ENCODE results near the gene MXD4. TPM values are rescaled to one million over a fixed set of nuclear protein-coding genes. Genes with fewer than 3 reads are reported as not detected.

Gene MXD4
- total RNA-seq, 4 donors from 2014 or later: 33.3 to 62.6 (median 47.6) TPM

DNA sequence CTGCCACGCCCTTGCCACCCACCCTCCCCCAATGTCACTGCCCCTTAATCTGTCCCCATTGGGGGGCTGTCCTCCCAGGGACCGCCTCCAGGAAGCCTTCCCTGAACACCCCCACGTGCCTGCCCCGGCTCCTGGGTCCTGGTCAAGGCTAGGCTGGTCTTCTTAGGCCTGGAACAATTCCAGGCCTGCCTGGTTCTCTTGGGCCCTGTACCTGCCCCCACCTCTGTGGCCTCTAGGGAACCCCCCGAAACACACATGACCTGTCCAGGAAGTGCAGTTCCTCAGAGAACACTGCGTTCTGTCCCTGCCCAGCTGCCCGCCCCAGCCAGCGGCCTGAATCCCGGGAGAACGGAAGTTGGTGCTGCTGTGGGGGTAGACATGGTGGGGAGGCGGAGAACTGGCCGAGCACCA lies 5.1 kb downstream of the MXD4 start:
- intact Hi-C loops (cut with DNase I; ENCODE audit: low total_unique reads): no loop called here
- TF ChIP-seq, protein P1, sequence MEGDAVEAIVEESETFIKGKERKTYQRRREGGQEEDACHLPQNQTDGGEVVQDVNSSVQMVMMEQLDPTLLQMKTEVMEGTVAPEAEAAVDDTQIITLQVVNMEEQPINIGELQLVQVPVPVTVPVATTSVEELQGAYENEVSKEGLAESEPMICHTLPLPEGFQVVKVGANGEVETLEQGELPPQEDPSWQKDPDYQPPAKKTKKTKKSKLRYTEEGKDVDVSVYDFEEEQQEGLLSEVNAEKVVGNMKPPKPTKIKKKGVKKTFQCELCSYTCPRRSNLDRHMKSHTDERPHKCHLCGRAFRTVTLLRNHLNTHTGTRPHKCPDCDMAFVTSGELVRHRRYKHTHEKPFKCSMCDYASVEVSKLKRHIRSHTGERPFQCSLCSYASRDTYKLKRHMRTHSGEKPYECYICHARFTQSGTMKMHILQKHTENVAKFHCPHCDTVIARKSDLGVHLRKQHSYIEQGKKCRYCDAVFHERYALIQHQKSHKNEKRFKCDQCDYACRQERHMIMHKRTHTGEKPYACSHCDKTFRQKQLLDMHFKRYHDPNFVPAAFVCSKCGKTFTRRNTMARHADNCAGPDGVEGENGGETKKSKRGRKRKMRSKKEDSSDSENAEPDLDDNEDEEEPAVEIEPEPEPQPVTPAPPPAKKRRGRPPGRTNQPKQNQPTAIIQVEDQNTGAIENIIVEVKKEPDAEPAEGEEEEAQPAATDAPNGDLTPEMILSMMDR (IDR thresholded peaks at IDR 0.05): no peak
- TF ChIP-seq POLR2A (IDR thresholded peaks at IDR 0.05): no peak
- peak; percentile 37 to 88 for DNase-seq (ENCODE audit: low spot score in 2 of 2)
- H3K4me3 ChIP-seq (ENCODE audit: low read depth, poor library complexity, severe bottlenecking): no peak overlapping the region
- 63 to 67% methylated on average over 12 of the region's 12 CpGs for WGBS, 2 donors

DNA sequence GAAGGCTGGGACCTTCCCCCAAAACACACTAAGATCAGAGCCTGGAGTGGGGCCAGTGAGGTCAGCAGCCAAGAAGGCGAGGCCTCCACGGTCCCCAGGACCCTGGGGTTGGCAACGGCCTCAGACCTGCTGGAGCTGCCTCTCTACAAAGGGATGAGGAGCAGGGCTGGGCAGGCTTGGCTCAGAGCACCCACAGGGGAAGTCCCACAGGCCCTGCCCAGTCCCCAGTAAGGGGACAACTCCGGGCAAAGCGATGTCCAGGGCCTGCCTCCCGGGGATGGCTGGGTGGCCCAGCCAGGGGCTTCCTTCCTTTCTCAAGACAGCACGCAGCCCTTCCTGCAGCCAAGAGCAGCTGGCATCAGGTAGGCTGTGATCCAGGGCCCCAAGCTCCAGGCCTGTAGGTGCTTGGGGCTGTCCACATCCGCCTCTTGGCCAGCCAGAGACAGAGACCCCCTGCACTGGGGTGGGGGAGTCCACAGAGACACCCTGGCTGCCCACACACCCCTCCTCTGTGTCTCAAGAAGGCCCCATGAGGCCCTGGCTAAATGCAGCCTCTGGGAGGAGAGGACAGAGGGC lies 5.7 kb downstream of the MXD4 start:
- no peak overlapping the region for H3K4me3 ChIP-seq (ENCODE audit: low read depth, poor library complexity, severe bottlenecking)
- TF ChIP-seq, protein P1 (IDR thresholded peaks at IDR 0.05): no peak
- no peak for TF ChIP-seq POLR2A (IDR thresholded peaks at IDR 0.05)
- DNase-seq (ENCODE audit: low spot score in 2 of 2): peak; percentile 21 to 89
- intact Hi-C loops (cut with DNase I; ENCODE audit: low total_unique reads): no loop called here
- WGBS, 2 donors: 20 to 42% methylated on average over 2 to 8 of the region's 8 CpGs

DNA sequence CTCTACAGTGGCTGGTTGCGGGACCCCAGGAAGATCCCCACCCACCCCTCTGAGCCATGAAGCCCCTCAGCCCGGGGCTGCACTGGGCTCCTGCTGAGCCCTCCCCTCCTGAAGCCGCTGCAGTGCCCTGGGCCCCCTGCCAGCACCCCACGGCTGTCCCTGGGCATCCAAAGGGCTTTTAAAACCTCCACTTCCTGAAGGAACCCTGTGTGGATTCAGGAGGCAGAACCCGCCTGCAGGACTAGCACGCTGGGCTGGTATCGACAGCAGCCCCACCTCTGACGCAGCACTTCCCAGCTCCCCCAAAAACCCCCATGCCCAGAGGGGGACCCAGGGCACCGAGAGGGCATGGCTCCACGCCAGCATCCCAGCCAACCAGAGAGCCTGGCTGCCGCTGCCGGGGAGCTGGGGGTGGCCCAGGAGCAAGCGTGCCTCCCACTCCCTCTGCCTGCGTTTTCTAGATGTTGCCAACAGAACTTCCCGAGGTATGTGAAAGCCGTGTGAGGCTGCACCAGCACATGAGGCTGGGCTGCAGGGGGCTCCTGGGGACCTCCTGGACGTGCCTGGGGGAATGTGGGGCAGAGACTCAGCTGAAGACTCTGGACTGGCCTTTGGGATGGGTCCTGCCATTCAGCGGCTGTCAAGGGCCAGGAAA lies 6.3 kb downstream of the MXD4 start:
- intact Hi-C loops (cut with DNase I; ENCODE audit: low total_unique reads): no loop called here
- peak; percentile 15 to 87 for DNase-seq (ENCODE audit: low spot score in 2 of 2)
- 32 to 35% methylated on average over 10 to 16 of the region's 18 CpGs for WGBS, 2 donors
- no peak overlapping the region for H3K4me3 ChIP-seq (ENCODE audit: low read depth, poor library complexity, severe bottlenecking)
- TF ChIP-seq POLR2A (IDR thresholded peaks at IDR 0.05): no peak
- TF ChIP-seq, protein P1 (IDR thresholded peaks at IDR 0.05): no peak

DNA sequence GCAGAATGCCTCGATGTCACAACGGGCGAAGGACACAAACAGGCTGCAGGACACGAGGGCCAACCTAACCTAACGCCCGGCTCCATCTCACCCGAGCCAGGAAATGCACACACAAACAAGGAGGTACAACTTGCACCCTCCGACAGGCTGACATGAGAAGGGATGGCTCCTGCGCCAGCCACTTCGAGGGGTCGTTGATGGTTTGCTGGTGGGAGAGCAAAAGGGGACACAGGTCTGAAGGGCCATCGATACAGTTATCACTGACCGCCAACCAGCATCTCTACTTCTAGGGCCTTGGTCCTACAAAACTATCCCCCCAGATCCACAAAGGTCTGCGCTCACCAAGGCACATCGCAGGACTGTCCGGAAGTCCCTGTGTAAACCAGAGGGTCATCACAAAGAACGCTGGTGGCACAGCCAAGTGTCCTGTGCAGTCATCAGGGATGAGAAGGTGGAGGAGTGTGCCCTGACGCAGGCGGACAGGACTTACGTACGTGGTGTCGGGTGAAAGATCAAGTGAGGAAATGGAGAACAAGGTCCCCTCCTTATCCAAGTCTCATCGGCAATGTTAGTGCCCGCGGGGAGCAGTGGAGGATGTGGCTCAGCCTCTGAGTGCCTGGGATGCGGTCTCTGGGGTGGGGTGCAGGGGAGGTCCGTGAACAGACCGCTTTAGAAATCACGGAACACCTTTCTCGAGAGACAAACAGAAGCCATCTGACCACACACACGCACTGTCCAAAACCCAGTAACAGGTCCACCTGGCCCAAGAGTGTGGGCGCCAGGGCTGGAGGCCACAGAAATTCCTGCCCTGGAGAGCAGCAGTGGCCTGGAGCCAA lies 7.0 kb downstream of the MXD4 start:
- 87 to 88% methylated on average over 32 of the region's 32 CpGs for WGBS, 2 donors
- TF ChIP-seq, protein P1 (IDR thresholded peaks at IDR 0.05): no peak
- TF ChIP-seq POLR2A (IDR thresholded peaks at IDR 0.05): no peak
- DNase-seq (ENCODE audit: low spot score in 2 of 2): peak; percentile 13 to 82
- intact Hi-C loops (cut with DNase I; ENCODE audit: low total_unique reads): no loop called here
- no peak overlapping the region for H3K4me3 ChIP-seq (ENCODE audit: low read depth, poor library complexity, severe bottlenecking)

DNA sequence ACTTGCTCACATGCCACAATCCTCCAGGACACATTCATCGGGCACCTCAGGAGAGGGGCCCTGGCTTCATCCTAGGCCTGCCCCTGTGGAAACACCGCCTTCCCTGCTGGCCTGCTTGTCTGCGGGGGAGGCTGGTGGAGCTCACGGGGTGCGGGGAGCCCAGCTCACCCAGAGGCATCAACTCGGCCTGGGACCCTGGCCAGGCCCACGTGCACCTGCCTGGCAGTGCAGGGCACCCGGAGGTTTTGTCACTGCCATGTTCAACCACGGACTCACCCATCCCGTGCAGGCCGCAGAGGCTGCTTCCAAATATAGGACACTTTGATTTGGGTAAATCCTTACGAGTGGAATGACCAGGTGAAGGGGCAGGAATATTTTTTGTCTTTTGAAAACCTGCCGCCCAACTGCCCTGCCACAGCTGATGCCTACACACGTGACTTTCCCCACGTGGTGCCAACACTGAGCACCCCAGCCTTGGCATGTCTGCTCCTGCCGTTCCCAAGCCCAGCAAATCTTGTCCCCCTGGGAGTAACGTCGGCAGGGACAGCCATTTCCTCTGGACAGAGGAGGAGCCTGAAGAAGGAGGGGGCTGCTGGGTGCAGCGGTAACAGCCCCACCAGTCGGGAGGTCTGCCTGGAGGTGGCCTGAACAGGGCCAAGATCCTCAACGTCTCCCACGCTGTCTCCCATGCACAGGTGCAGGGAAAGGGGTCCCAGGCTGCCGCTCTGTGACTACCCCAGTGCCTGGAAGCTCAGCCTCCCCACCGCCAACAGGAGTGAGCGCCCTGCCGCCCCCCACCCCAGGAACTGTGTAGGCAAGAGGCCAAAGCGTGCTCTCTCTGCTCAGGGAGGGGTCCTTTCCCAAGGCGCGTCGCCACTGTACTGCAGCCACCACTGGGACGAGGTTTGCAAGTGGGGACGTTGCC lies 8.5 kb downstream of the MXD4 start:
- WGBS, 2 donors: 78 to 79% methylated on average over 30 to 31 of the region's 32 CpGs
- intact Hi-C loops (cut with DNase I; ENCODE audit: low total_unique reads): no loop called here
- H3K4me3 ChIP-seq (ENCODE audit: low read depth, poor library complexity, severe bottlenecking): no peak overlapping the region
- TF ChIP-seq, protein P1 (IDR thresholded peaks at IDR 0.05): no peak
- no peak for TF ChIP-seq POLR2A (IDR thresholded peaks at IDR 0.05)
- DNase-seq (ENCODE audit: low spot score in 2 of 2): peak; percentile 12 to 69
